Astrocyte of the hippocampus (primary cell): ENCODE measurements around the gene ARGLU1.

Experiments used
- DNase-seq: peaks from one replicate; pipeline ENCODE4 v3.0.0; 2011; ENCODE audit warnings: low read depth, low spot score

Gene ARGLU1

DNA sequence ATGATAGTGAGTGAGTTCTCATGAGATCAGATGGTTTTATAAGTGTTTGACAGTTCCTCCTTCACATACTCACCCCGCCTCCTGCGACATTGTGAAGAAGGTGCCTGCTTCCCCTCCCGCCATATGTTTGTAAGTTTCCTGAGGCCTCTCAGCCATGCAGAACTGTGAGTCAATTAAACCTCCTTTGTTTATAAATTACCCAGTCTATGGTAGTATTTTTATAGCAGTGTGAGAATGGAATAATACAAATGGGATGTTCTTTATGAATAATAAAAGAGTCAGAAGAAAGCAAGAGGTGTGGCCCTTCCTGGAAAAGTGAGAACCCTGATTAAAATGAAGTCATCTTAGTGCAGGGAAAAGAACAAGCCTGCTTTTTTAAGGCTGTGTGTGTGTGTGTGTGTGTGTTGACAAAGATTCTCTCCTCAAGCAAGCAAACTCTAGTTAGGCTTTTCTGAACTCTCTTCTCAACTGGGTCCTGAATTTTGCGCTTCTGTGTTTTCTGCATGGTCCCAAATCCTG, 18.8 kb upstream of the ARGLU1 start:
- no peak for DNase-seq

GRCh38 chr13:106581225-106581624, 13.3 kb upstream of the ARGLU1 start:
- DNase-seq, result no peak

DNA sequence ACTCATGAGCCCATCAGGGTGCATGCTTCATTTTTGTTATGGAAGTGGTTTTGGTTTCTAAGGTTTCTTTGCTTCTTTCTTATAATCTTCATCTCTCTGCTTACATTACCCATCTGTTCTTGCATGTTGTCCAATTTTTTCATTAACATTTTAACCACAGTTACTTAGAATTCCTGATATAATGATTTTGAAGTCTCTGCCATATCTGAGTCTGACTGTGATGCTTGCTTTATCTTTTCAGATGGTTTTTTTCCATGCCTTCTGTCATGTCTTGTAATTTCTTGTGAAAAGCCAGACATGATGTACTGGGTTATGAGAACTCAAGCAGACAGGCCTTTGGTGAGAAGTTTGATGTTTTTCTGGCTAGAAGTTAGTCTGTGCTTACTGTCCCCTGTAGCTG, 8.0 kb upstream of the ARGLU1 start:
- DNase-seq, result no peak

DNA sequence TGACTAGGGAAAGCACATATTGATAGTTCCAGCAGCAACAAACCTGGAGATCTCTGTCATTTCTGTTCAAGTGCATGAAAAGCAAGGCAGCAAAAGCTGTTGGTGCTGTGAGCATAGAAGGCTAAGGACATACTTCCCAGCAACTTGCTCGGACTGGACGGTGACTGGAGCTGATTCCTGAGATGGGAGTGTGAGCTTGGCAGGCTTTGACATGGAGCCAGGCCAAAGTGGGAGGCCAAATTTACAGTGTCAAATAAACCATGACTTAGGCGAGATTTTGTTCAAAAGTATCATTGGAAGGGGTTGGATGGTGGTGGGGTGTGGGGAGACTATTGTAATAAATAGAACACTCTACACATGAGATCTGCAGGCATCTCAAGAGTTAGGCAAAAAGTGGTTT, 5.9 kb upstream of the ARGLU1 start:
- peak; percentile 32 for DNase-seq

GRCh38 chr13:106573284-106573846, 5.4 kb upstream of the ARGLU1 start:
- DNase-seq, result no peak

DNA sequence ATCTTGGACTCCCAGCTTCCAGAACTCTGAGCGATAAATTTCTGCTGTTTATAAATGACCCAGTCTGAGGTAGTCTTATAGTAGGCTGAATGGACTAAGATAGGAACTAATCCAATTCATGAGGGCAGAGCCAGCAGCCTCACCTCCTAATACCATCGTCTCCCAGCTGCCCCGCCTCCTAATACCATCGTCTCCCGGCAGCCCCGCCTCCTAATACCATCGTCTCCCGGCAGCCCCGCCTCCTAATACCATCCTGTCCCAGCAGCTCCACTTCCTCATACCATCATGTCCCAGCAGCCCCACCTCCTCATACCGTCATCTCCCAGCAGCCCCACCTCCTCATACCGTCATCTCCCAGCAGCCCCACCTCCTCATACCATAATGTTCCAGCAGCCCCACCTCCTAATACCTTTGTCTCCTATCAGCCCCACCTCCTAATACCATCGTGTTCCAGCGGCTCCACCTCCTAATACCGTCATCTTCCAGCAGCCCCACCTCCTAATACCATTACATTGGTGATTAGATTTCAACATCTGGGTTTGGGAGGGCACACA, 2.4 kb upstream of the ARGLU1 start:
- DNase-seq, result peak; percentile 34

- no peak for DNase-seq
Observed at GRCh38 chr13:106569233-106570095, 1.5 kb upstream of the ARGLU1 start.

DNA sequence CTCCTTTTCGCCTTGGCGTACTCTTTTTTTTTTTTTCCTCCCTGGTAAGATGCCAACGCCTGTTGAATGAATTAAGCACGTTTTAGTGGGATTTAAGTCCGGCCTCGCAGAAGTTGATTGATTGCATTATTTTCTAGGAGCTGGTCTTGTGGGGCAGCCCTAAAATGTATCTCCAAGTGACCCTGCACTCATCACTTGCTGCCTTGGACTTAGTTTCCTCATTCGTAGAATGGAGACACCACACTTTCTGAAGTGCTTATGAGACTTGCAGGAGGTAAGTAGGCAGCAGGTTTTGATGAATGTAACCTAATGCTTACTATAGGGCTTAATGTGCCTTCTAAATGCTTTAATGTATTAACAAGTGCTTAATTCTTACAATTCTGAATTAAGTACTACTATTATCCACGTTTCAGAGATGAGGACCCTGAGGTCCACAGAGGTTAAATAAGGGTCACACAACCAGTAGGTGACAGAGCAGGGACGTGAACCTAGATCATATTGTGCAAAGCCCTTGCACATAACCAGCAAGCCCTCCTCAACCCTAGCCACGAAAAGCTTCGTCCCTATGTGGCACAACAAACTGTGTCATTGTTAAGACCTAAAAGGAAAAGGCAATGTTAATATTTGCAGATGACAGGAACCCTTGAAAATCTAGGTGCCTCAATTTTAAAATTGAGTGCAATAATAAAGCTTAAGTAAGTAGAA, 514 bp upstream of the ARGLU1 start:
- no peak for DNase-seq

GRCh38 chr13:106566641-106567473, 1.1 kb downstream of the ARGLU1 start:
- peak; percentile 64 for DNase-seq

DNA sequence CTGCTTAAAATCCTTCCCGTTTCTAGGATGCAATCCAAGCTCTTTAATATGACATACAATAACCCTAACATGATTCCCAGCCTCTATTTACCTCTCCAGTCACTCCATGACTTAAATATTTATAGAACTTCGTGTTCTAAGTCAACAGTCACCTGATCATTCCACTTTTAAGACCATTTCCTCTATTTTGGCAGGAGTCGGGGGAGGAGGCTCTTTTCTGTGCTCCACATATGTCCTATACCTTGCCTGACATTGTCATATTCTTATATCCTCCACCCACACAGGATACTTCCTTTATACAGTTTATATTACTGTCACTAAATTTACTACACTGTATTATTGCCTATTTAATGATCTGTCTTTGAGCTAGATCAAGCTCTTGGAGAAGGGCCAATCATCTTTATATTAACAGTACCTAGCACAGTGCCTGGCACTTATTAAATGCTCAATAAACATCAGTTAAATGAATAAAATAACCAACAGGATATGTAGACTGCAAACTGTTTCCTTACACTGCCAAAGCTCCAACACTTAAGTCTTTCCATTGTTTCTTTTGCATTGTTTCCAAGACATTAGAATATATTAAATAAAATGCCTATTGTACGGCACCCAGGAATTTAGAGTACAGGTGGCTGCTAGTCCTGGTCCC, 2.7 kb downstream of the ARGLU1 start:
- DNase-seq, result no peak

GRCh38 chr13:106562301-106562700, 5.6 kb downstream of the ARGLU1 start:
- no peak for DNase-seq

DNA sequence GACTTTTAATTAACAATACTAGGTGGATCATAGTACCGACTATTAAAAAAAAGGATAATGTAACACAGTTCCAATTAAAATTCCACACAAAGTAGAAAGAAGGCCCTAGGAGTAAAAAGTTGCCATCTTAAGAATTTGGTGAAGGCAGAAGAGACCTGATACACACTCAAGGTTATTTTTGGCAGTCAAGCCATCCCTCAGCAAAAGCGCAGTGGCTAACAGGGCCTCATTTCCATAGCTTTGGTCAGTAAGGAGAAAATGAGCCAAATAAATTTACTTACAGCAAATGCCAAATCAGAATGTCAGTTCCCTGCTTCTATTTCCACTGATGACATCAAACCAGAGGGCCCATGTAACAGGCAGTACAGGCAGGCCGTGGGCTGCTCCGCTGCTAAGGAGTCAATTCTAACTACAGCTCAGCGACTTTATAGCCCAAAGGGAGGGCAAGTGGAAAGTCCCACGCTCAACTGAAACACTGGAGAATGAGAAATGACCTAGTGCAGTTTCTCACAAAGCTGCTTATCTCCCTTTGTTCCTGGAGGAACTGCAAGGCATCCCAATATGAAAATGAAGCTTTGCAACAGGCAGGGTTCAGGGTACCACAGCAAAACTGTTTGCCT, 6.3 kb downstream of the ARGLU1 start:
- peak; percentile 70 for DNase-seq

- no peak for DNase-seq
Observed at GRCh38 chr13:106560821-106561220, 7.1 kb downstream of the ARGLU1 start.

DNA sequence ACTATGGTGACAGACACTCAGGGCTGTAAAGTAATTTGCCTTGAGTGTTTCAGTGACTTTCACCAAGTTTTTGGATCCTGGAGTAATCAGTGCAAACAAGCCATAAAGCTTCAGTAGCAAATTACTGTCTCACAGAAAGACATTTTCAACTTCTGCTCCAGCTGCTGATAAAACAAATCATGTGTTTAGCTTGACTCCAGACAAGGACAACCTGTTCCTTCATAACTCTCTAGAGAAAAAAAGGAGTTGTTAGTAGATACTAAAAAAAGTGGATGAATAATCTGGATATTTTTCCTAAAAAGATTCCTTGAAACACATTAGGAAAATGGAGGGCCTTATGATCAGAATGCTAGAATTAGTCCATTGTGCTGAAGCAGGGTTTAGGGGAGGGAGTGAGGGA, 9.4 kb downstream of the ARGLU1 start:
- no peak for DNase-seq

DNA sequence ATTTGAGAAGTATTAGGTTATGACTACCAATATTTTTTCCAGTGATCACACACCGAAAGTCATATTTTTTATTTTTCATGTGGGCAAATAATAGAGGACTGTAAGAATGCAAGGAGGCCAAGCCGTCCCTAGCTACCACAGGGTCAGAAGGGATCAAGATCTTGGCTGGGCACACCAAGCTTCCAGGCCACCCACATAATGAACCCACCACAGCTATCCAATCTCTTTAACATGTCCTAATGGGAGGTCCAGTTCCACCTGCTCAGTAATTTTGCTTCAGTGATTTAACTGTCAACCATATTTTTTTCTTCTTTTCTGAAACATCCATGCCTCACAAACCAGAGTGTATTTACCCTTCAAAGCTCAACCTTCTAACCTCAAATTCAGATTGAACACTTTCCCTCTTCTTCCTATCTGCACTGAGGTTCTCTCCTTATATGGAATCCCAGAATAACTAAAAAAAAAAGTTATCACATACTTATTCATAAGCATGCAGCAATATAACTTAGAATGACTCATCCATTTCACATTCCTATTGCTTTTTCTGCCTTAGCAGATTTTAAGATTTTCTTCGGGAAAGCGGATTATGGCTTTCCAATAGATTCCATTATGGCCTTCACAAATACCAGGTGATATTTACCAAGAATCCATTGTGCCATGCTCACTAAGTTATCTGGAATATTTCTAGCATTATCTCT, 12.2 kb downstream of the ARGLU1 start:
- DNase-seq, result no peak

- DNase-seq, result no peak
Observed at GRCh38 chr13:106551751-106552150, 16.2 kb downstream of the ARGLU1 start.

DNA sequence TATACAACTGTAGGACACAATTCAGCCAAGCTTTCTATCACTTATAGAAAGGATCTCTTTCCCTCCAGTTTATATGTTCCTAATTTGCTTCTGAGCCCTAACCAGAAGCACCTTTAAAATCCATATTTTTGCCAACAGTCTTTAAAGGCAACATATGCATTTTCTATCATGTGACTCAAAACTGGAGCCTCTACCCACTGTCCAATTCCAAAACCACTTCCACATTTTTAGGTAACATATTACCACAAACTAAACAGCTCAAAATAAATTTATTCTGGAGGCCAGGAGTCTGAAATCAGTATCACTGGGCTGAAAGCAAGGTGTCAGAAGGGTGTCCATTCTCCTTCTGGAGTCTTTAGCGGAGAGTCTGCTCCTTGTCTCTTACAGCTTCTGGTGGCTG, 16.6 kb downstream of the ARGLU1 start:
- no peak for DNase-seq

GRCh38 chr13:106550570-106551135, 17.3 kb downstream of the ARGLU1 start:
- no peak for DNase-seq

- no peak for DNase-seq
Observed at GRCh38 chr13:106548064-106548696, 19.8 kb downstream of the ARGLU1 start.
